CD4-positive, alpha-beta T cell treated with Interleukin-4 for 1 hour (primary cell): ENCODE measurements around the gene CNFN.
"Not testable (repeated sequence)": the region's sequence is repeated elsewhere in the genome, so short reads cannot be mapped to it uniquely, and the experiment has no call there.

ENCODE experiments used
- DNase-seq, 2 donors: peaks; one replicate each; pipeline ENCODE4 v3.0.0-alpha.2; 2020 to 2022

CNFN gene

GRCh38 chr19:42348211-42348610, 41.9 kb downstream of the CNFN start:
- no peak for DNase-seq

- DNase-seq, result no peak
Observed at GRCh38 chr19:42345191-42345812, 44.8 kb downstream of the CNFN start.

- no peak for DNase-seq
Observed at GRCh38 chr19:42344336-42344893, 45.7 kb downstream of the CNFN start.

- no peak for DNase-seq
Observed at GRCh38 chr19:42343344-42344110, 46.6 kb downstream of the CNFN start.

GRCh38 chr19:42339922-42340321, 50.2 kb downstream of the CNFN start:
- DNase-seq, result not testable (repeated sequence)

GRCh38 chr19:42339126-42339860, 50.8 kb downstream of the CNFN start:
- not testable (repeated sequence) for DNase-seq
